Activated naive CD8-positive, alpha-beta T cell treated with anti-CD3 and anti-CD28 coated beads for 36 hours (primary cell): ENCODE data around the gene YAE1. TPM values are rescaled to one million over a fixed set of nuclear protein-coding genes. Genes with fewer than 3 reads are reported as not detected.
"Not testable (repeated sequence)": the region's sequence is repeated elsewhere in the genome, so short reads cannot be mapped to it uniquely, and the experiment has no call there.

Source experiments
- DNase-seq: peaks from one replicate; pipeline ENCODE4 v3.0.0; 2021
- H3K27ac Mint-ChIP-seq: one replicate; pipeline ENCODE4 v1.8.0; 2022; ENCODE audit warnings: mild to moderate bottlenecking, moderate library complexity, mixed read lengths
- H3K27me3 Mint-ChIP-seq: one replicate; pipeline ENCODE4 v1.8.0; 2022; ENCODE audit warnings: mild to moderate bottlenecking, mixed read lengths
- H3K36me3 Mint-ChIP-seq: one replicate; pipeline ENCODE4 v1.8.0; 2021; ENCODE audit warnings: mild to moderate bottlenecking, mixed read lengths
- H3K4me1 Mint-ChIP-seq: one replicate; pipeline ENCODE4 v1.8.0; 2021; ENCODE audit warnings: mixed read lengths
- H3K4me3 Mint-ChIP-seq: one replicate; pipeline ENCODE4 v1.8.0; 2022; ENCODE audit warnings: mild to moderate bottlenecking, moderate library complexity, mixed read lengths
- H3K9me3 Mint-ChIP-seq: one replicate; pipeline ENCODE4 v1.8.0; 2022; ENCODE audit warnings: mixed read lengths
- total RNA-seq, 2 experiments: library from RNA; stranded (reverse); gene quantifications; one replicate each; pipeline ENCODE4 v1.2.3, GENCODE V29; 2021

The YAE1 gene
- total RNA-seq, 2 experiments from 2014 or later: 11.2 to 12.5 TPM

DNA sequence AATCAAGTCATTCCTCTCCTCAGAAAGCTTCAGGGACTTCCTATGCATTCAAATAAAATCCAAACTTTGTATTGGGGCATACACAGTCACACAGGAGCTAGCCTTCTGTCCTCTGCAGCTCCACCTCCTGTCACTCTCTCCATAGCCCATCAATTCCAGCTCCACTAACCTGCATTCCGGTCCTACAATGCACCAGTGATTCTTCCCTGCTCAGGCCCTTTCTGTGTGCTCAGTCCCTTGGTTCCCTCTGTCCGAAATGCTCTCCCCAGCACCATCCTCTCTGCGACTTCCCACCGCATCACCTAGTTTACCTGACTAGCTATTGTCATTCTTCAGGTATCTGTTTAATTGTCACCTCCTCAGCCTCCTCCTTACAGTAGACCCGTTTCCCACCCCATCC lies 26.4 kb upstream of the YAE1 start:
- H3K4me3 Mint-ChIP-seq: no peak overlapping the region
- no peaks in the 10 kb centered on the region for H3K36me3 Mint-ChIP-seq
- peaks cover 7% of the 10 kb centered on the region for H3K27me3 Mint-ChIP-seq
- H3K9me3 Mint-ChIP-seq: no peaks in the 10 kb centered on the region
- no peak for DNase-seq
- no peak overlapping the region for H3K27ac Mint-ChIP-seq
- no peaks in the 10 kb centered on the region for H3K4me1 Mint-ChIP-seq

- H3K27me3 Mint-ChIP-seq: peaks cover 7% of the 10 kb centered on the region
- H3K4me3 Mint-ChIP-seq: no peak overlapping the region
- no peak for DNase-seq
- no peaks in the 10 kb centered on the region for H3K9me3 Mint-ChIP-seq
- no peak overlapping the region for H3K27ac Mint-ChIP-seq
- no peaks in the 10 kb centered on the region for H3K36me3 Mint-ChIP-seq
- H3K4me1 Mint-ChIP-seq: no peaks in the 10 kb centered on the region
Observed at GRCh38 chr7:39540320-39540719, 25.9 kb upstream of the YAE1 start.

DNA sequence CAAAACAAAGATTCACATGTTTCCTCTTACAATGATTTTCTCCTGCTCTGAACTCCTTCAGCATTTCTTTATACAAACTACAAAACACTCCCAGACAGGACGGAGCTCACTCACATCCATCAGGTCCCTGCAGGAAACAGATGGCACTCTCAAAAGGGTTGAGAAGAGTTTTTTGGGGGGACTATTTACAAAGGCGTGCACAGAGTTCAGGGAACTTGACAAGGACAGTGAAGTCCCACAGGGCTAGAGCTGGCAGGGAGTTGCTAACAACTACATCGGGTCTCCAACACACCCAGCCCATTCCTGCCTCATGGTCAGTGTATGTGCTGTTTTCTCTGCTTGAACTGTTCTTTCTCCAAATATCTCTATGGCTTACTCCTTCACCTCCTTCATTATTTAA lies 24.7 kb upstream of the YAE1 start:
- Mint-ChIP-seq H3K27me3 (peaks cover 3% of the 10 kb centered on the region), H3K27ac (no peak overlapping the region), H3K9me3 (no peaks in the 10 kb centered on the region), H3K4me1 (no peaks in the 10 kb centered on the region), H3K4me3 (no peak overlapping the region), H3K36me3 (no peaks in the 10 kb centered on the region)
- DNase-seq: no peak

- H3K4me1 Mint-ChIP-seq, DNase-seq, H3K27ac Mint-ChIP-seq, H3K36me3 Mint-ChIP-seq, H3K4me3 Mint-ChIP-seq, H3K9me3 Mint-ChIP-seq, H3K27me3 Mint-ChIP-seq: not testable (repeated sequence)
Observed at GRCh38 chr7:39544774-39545173, 21.4 kb upstream of the YAE1 start.

- Mint-ChIP-seq H3K36me3 (peaks cover 5% of the 10 kb centered on the region), H3K4me1 (no peaks in the 10 kb centered on the region), H3K27me3 (no peaks in the 10 kb centered on the region), H3K4me3 (no peak overlapping the region), H3K9me3 (peaks cover 7% of the 10 kb centered on the region), H3K27ac (no peak overlapping the region)
- no peak for DNase-seq
Observed at GRCh38 chr7:39547336-39547735, 18.9 kb upstream of the YAE1 start.

- Mint-ChIP-seq H3K9me3 (peaks cover 7% of the 10 kb centered on the region), H3K4me3 (no peak overlapping the region), H3K27me3 (no peaks in the 10 kb centered on the region), H3K27ac (no peak overlapping the region), H3K36me3 (peaks cover 5% of the 10 kb centered on the region), H3K4me1 (no peaks in the 10 kb centered on the region)
- no peak for DNase-seq
Observed at GRCh38 chr7:39550411-39550810, 15.8 kb upstream of the YAE1 start.

DNA sequence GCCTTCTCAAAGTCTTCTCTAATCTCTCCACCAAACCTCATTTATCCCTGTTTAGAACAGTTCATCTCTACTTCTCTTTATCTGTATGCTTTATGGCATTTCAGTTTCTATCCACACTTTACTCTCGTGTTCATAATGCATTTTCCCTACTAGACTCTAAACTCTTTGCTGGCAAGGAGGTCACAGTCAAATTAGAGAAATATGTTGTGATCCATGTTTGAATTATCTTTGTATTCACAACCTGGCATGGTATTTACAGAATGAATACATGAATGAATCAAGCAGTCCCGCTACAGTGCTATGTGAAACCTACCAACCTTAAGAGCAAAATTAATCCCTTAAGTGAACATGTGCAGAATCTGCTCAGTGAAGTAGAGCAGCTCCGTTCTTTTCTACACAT lies 12.8 kb upstream of the YAE1 start:
- Mint-ChIP-seq H3K27ac (no peak overlapping the region), H3K4me1 (no peaks in the 10 kb centered on the region), H3K36me3 (no peaks in the 10 kb centered on the region), H3K27me3 (peaks cover 10% of the 10 kb centered on the region), H3K4me3 (no peak overlapping the region), H3K9me3 (no peaks in the 10 kb centered on the region)
- DNase-seq: no peak

DNA sequence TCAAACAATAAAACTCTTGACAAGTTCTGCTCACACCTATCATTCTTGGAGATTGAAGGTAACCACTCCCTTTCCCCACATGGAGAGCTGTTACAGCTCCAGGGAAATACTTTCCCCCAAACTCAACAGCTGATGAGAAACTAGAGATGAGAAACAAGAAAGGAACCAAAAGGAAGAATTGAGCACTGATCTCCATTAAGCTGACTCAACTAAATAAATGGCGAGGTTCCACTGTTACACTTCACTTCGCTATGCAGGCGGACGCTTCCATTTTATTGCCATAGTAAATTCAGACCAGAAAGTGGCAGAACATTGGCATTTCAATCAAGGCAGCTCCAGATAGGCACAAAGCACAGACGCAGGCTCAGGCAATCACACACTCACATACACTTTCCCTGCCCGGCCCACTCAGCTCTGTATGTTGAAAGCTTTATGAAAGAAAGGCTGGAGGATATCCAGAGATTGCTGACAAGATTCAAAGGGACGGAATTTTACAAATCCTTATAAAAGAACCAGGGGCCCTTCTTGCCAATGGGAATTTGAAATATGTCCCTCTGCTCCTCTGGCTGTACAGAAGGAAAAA lies 11.5 kb upstream of the YAE1 start:
- no peaks in the 10 kb centered on the region for H3K4me1 Mint-ChIP-seq
- no peaks in the 10 kb centered on the region for H3K9me3 Mint-ChIP-seq
- no peaks in the 10 kb centered on the region for H3K36me3 Mint-ChIP-seq

DNA sequence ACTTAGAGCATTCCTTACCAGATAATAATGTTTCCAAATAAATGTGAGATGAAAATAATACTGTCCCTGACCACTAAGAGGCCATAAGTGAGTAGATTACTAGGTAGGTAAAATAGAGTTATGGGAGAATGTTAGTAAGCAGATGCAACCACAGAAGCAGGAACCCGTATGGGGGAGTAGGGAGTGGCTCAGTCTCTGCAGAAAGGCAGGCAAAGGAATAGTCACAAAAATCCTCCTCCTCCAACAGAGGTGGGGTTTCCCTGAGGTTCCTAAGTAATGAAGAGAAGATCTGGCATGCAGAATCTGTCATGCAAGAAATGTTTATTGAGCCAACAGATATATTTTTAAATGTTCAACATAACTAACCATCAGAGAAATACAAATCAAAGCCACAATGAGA lies 9.0 kb upstream of the YAE1 start:
- peaks cover 10% of the 10 kb centered on the region for H3K27me3 Mint-ChIP-seq
- no peak overlapping the region for H3K4me3 Mint-ChIP-seq
- H3K9me3 Mint-ChIP-seq: no peaks in the 10 kb centered on the region
- DNase-seq: no peak
- H3K36me3 Mint-ChIP-seq: no peaks in the 10 kb centered on the region
- H3K27ac Mint-ChIP-seq: no peak overlapping the region
- no peaks in the 10 kb centered on the region for H3K4me1 Mint-ChIP-seq

More for the DNA sequence above, 11.5 kb upstream of the YAE1 start:
- Mint-ChIP-seq H3K27me3 (peaks cover 10% of the 10 kb centered on the region), H3K4me3 (no peak overlapping the region), H3K27ac (no peak overlapping the region)
- DNase-seq: no peak

- H3K36me3 Mint-ChIP-seq: no peaks in the 10 kb centered on the region
- H3K27ac Mint-ChIP-seq: no peak overlapping the region
- DNase-seq: no peak
- H3K4me1 Mint-ChIP-seq: no peaks in the 10 kb centered on the region
- H3K27me3 Mint-ChIP-seq: peaks cover 10% of the 10 kb centered on the region
- no peaks in the 10 kb centered on the region for H3K9me3 Mint-ChIP-seq
- H3K4me3 Mint-ChIP-seq: no peak overlapping the region
Observed at GRCh38 chr7:39557911-39558310, 8.3 kb upstream of the YAE1 start.

DNA sequence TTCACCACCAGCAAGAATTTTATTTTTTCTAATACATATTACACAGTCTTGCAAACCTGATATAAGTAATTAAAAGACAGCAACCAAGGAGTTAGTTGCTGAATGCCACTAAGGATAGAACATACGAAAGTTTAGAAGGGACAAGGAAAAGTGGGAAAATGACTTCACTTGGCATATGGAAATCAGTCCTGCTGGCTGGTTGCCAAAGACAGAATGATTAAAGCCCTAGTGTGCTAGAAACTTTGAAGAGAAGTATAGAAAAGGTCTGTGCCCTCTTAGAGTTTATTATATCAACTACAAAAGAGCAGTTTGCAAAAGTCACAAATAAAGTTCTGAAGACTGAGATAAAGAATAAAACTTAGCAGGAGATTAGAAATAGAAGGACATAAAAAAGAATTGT lies 5.8 kb upstream of the YAE1 start:
- no peak for DNase-seq
- no peaks in the 10 kb centered on the region for H3K9me3 Mint-ChIP-seq

DNA sequence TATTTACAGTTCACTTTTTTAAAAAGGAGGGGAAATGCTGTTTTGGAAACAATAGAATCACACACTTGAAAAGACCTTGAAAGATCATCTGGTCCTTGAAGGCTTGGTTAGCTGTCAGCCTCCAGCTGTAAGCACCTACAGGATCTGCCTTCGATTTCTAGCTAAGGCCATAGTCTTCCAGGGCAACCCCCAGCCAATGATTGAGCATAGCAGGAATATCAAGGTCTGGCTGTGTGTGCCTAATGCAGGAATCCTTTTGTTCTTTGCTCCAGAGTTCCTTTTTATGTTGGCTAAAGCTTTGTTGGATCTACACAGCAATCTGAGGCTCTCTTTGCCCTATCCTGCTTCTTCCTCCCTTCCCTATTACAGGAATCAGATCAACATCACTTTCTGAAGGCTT lies 5.2 kb upstream of the YAE1 start:
- Mint-ChIP-seq H3K36me3 (no peaks in the 10 kb centered on the region), H3K9me3 (no peaks in the 10 kb centered on the region), H3K4me1 (peaks cover 7% of the 10 kb centered on the region), H3K4me3 (no peak overlapping the region), H3K27ac (no peak overlapping the region), H3K27me3 (peaks cover 10% of the 10 kb centered on the region)
- no peak for DNase-seq

More for the DNA sequence above, 5.8 kb upstream of the YAE1 start:
- H3K27me3 Mint-ChIP-seq: peaks cover 10% of the 10 kb centered on the region
- H3K4me3 Mint-ChIP-seq: no peak overlapping the region
- peaks cover 5% of the 10 kb centered on the region for H3K4me1 Mint-ChIP-seq
- no peaks in the 10 kb centered on the region for H3K36me3 Mint-ChIP-seq
- H3K27ac Mint-ChIP-seq: no peak overlapping the region

- H3K9me3 Mint-ChIP-seq: no peaks in the 10 kb centered on the region
- peaks cover 25% of the 10 kb centered on the region for H3K4me1 Mint-ChIP-seq
- H3K36me3 Mint-ChIP-seq: peaks cover 7% of the 10 kb centered on the region
- H3K27ac Mint-ChIP-seq: peak overlapping the region; percentile 93
- peak overlapping the region; percentile 97 for H3K4me3 Mint-ChIP-seq
- no peaks in the 10 kb centered on the region for H3K27me3 Mint-ChIP-seq
- DNase-seq: no peak
Observed at GRCh38 chr7:39565538-39565937, 666 bp upstream of the YAE1 start.

GRCh38 chr7:39567294-39567693 lies 1.1 kb downstream of the YAE1 start:
- no peak for DNase-seq
- peak overlapping the region; percentile 97 for H3K4me3 Mint-ChIP-seq
- peaks cover 25% of the 10 kb centered on the region for H3K4me1 Mint-ChIP-seq
- peaks cover 9% of the 10 kb centered on the region for H3K36me3 Mint-ChIP-seq
- H3K27ac Mint-ChIP-seq: peak overlapping the region; percentile 63
- H3K9me3 Mint-ChIP-seq: no peaks in the 10 kb centered on the region
- H3K27me3 Mint-ChIP-seq: no peaks in the 10 kb centered on the region

DNA sequence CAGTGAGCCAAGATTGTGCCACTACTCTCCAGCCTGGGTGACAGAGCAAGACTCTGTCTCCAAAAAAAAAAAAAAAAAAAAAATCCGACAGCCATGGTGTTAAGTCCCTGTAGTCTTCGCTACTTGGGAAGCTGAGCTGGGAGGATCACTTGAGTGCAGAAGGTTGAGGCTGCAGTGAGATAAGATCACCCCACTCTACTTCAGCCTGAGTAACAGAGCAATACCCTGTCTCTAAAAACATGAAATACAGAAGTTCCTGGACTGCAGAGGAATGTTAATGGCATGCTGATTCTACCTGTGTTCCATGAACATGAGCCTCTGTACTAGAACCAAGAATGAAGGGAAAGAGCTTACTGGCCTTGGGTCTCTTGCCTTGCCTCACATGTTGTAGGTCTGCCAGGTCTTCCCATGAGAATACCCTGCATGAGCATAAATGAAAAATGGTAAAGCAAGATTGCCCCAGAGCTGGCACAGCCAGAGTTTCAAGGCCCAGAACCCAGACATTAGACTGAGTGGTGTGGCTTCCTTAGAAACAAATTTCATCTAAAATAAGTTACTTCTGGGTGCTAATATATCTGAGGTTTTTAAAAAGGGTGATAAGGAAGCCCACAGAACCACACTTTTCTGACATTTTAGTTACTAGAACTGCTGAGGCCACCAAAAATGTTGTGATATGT lies 8.6 kb downstream of the YAE1 start:
- Mint-ChIP-seq H3K4me1 (peaks cover 3% of the 10 kb centered on the region), H3K4me3 (no peak overlapping the region), H3K9me3 (no peaks in the 10 kb centered on the region), H3K27ac (no peak overlapping the region), H3K27me3 (no peaks in the 10 kb centered on the region), H3K36me3 (peaks cover 6% of the 10 kb centered on the region)
- DNase-seq: no peak

GRCh38 chr7:39577229-39577874 lies 11.1 kb downstream of the YAE1 start:
- Mint-ChIP-seq H3K4me1 (peaks cover 9% of the 10 kb centered on the region), H3K36me3 (no peaks in the 10 kb centered on the region), H3K27ac (no peak overlapping the region), H3K4me3 (no peak overlapping the region), H3K9me3 (no peaks in the 10 kb centered on the region), H3K27me3 (no peaks in the 10 kb centered on the region)
- DNase-seq: no peak
